Liver (tissue), 9 donors: ENCODE measurements around the gene CCR9. TPM values are rescaled to one million over a fixed set of nuclear protein-coding genes. Genes with fewer than 3 reads are reported as not detected.

Source experiments
- DNase-seq: peaks from one replicate; pipeline ENCODE4 v3.0.0-alpha.2; 2017; ENCODE audit warnings: low spot score
- H3K27ac ChIP-seq, 2 donors: one replicate each; pipeline ENCODE4 v1.7.0; 2013; ENCODE audit warnings: inconsistent platforms in 2 of 2, low read length in 2 of 2, control low read depth in 1 of 2, low read depth in 1 of 2, mild to moderate bottlenecking in 1 of 2
- H3K27me3 ChIP-seq, 4 donors: one replicate each; pipeline versions ENCODE4 v1.6.1 to v1.7.0; 2013; ENCODE audit warnings: low read length in 3 of 4, inconsistent platforms in 1 of 4, mild to moderate bottlenecking in 1 of 4, moderate library complexity in 1 of 4; ENCODE audit not compliant: control insufficient read depth in 4 of 4, insufficient read depth in 4 of 4
- H3K36me3 ChIP-seq, 4 donors: one replicate each; pipeline versions ENCODE4 v1.6.1 to v1.7.0; 2013; ENCODE audit warnings: low read length in 3 of 4, mild to moderate bottlenecking in 3 of 4, low read depth in 1 of 4, moderate library complexity in 1 of 4; ENCODE audit not compliant: control insufficient read depth in 4 of 4, insufficient read depth in 3 of 4
- H3K4me1 ChIP-seq, 4 donors: one replicate each; pipeline versions ENCODE4 v1.6.1 to v1.7.0; 2013; ENCODE audit warnings: low read length in 3 of 4, mild to moderate bottlenecking in 3 of 4, moderate library complexity in 1 of 4; ENCODE audit not compliant: control insufficient read depth in 4 of 4, insufficient read depth in 4 of 4
- H3K4me3 ChIP-seq, 3 donors: one replicate each; pipeline versions ENCODE4 v1.6.1 to v1.7.0; 2013; ENCODE audit warnings: low read length in 3 of 3, control low read depth in 1 of 3, low read depth in 1 of 3, mild to moderate bottlenecking in 1 of 3
- H3K9ac ChIP-seq, 2 donors: one replicate each; pipeline ENCODE4 v1.7.0; 2013; ENCODE audit warnings: low read length in 2 of 2, mild to moderate bottlenecking in 2 of 2, moderate library complexity in 2 of 2, control low read depth in 1 of 2, low read depth in 1 of 2
- H3K9me3 ChIP-seq, 4 donors: one replicate each; pipeline versions ENCODE4 v1.6.1 to v1.7.0; 2013; ENCODE audit warnings: low read length in 3 of 4; ENCODE audit not compliant: control insufficient read depth in 4 of 4
- ATF3 ChIP-seq: IDR thresholded peaks from 2 replicates; pipeline ENCODE4 v1.6.1; 2016; ENCODE audit warnings: antibody characterized with exemption
- CTCF ChIP-seq: fragments of 150-350 bp; IDR thresholded peaks from 2 replicates; pipeline ENCODE4 v1.5.1; 2017; ENCODE audit warnings: improper control_type of control experiment, low read depth, low read length; ENCODE audit not compliant: missing input control
- EGR1 ChIP-seq, 2 donors: IDR thresholded peaks; 2 replicates each; pipeline ENCODE4 v1.6.1; 2016 to 2018; ENCODE audit warnings: antibody characterized with exemption in 2 of 2, low read depth in 2 of 2
- FOXA1 ChIP-seq: IDR thresholded peaks from 2 replicates; pipeline ENCODE4 v1.6.1; 2016; ENCODE audit warnings: antibody characterized with exemption
- FOXA2 ChIP-seq: IDR thresholded peaks from 2 replicates; pipeline ENCODE4 v1.6.1; 2016; ENCODE audit warnings: antibody characterized with exemption
- GABPA ChIP-seq, 2 donors: IDR thresholded peaks in 1 of 2; conservative IDR thresholded peaks in 1 of 2; 2 replicates each; pipeline ENCODE4 v1.6.1; 2016; ENCODE audit warnings: antibody characterized with exemption in 2 of 2, mild to moderate bottlenecking in 1 of 2, moderate library complexity in 1 of 2
- HNF4A ChIP-seq, 2 donors: conservative IDR thresholded peaks; 2 replicates each; pipeline ENCODE4 v1.6.1; 2016; ENCODE audit warnings: antibody characterized with exemption in 2 of 2, mild to moderate bottlenecking in 2 of 2
- JUND ChIP-seq, 2 donors: IDR thresholded peaks; 2 replicates each; pipeline ENCODE4 v1.6.1; 2016; ENCODE audit warnings: antibody characterized with exemption in 2 of 2
- MAX ChIP-seq: IDR thresholded peaks from 2 replicates; pipeline ENCODE4 v1.6.1; 2016; ENCODE audit warnings: antibody characterized with exemption
- NR2F2 ChIP-seq: IDR thresholded peaks from 2 replicates; pipeline ENCODE4 v1.6.1; 2016; ENCODE audit warnings: antibody characterized with exemption
- REST ChIP-seq: IDR thresholded peaks from 2 replicates; pipeline ENCODE4 v1.6.1; 2016; ENCODE audit warnings: antibody characterized with exemption, mild to moderate bottlenecking
- RXRA ChIP-seq, 2 donors: IDR thresholded peaks; 2 replicates each; pipeline ENCODE4 v1.6.1; 2017 to 2018; ENCODE audit warnings: antibody characterized with exemption in 2 of 2, mild to moderate bottlenecking in 1 of 2
- TAF1 ChIP-seq: conservative IDR thresholded peaks from 2 replicates; pipeline ENCODE4 v1.6.1; 2016; ENCODE audit warnings: antibody characterized with exemption, mild to moderate bottlenecking
- YY1 ChIP-seq: IDR thresholded peaks from 2 replicates; pipeline ENCODE4 v1.6.1; 2016; ENCODE audit warnings: antibody characterized with exemption, mild to moderate bottlenecking
- ZBTB33 ChIP-seq: IDR thresholded peaks from 2 replicates; pipeline ENCODE4 v1.6.1; 2016; ENCODE audit warnings: antibody characterized with exemption
- WGBS: extraction: QIAGEN DNeasy Blood & Tissue Kit; methylation state at CpG from one replicate; pipeline ENCODE4 v1.1.7; 2013; 5-methylcytosine and 5-hydroxymethylcytosine counted together
- polyA plus RNA-seq, 2 donors: library from polyadenylated mRNA; stranded (reverse) in 1 of 2; unstranded in 1 of 2; fragments of 200-250 nt in 1 of 2; fragments of >200 nt in 1 of 2; fragmentation: Nextera tagmentation in 1 of 2; extraction: Ambion mirVana in 1 of 2; gene quantifications; one replicate each; pipeline versions ENCODE4 v1.2.1 to v1.2.3, GENCODE V29; 2013 to 2015
- total RNA-seq, 2 donors: library from RNA; depleted of rRNA; stranded (reverse); fragments of >200 nt; gene quantifications; one replicate each; pipeline ENCODE4 v1.2.3, GENCODE V29; 2014
- donor health status: healthy.
- donor health status: healthy.
- donor health status: healthy.
- donor health status: healthy.
- donor health status: healthy.

The CCR9 gene
- total and polyA plus RNA-seq, 4 donors, result 0.28 TPM; not detected in 3

GRCh38 chr3:45878124-45878523, 8.2 kb upstream of the CCR9 start:
- Histone ChIP-seq H3K4me3 (no peak overlapping the region), H3K27ac (no peak overlapping the region), H3K9me3 (no peaks in the 10 kb centered on the region), H3K9ac (no peak overlapping the region), H3K27me3 (no peaks in the 10 kb centered on the region), H3K4me1 (no peaks in the 10 kb centered on the region), H3K36me3 (no peaks in the 10 kb centered on the region)
- WGBS, result 95% methylated on average over 2 of the region's 2 CpGs
- DNase-seq, result no peak
- no peak for TF ChIP-seq EGR1 (IDR thresholded peaks at IDR 0.05; ENCODE audit: low read depth in 2 of 2)
- TF ChIP-seq HNF4A (conservative IDR thresholded peaks at IDR 0.05), result no peak
- no peak for TF ChIP-seq ATF3
- TF ChIP-seq CTCF, result no peak
- TF ChIP-seq GABPA (IDR thresholded peaks at IDR 0.05 in 1 of 2, conservative IDR thresholded peaks at IDR 0.05 in 1 of 2), result no peak
- TF ChIP-seq REST, result no peak
- no peak for TF ChIP-seq JUND (IDR thresholded peaks at IDR 0.05)
- TF ChIP-seq TAF1, result no peak
- TF ChIP-seq YY1, result no peak
- TF ChIP-seq RXRA (IDR thresholded peaks at IDR 0.05), result no peak
- no peak for TF ChIP-seq MAX
- TF ChIP-seq FOXA1, result no peak
- no peak for TF ChIP-seq NR2F2
- TF ChIP-seq ZBTB33, result no peak

GRCh38 chr3:45880725-45881077, 5.6 kb upstream of the CCR9 start:
- H3K4me1 ChIP-seq, result no peaks in the 10 kb centered on the region
- no peaks in the 10 kb centered on the region for H3K9me3 ChIP-seq
- no peaks in the 10 kb centered on the region for H3K27me3 ChIP-seq
- H3K4me3 ChIP-seq, result no peak overlapping the region
- no peak for DNase-seq
- 91% methylated on average over 3 of the region's 3 CpGs for WGBS
- H3K9ac ChIP-seq, result no peak overlapping the region
- no peaks in the 10 kb centered on the region for H3K36me3 ChIP-seq
- no peak overlapping the region for H3K27ac ChIP-seq
- no peak for TF ChIP-seq FOXA2
- TF ChIP-seq ATF3, result no peak
- TF ChIP-seq GABPA (IDR thresholded peaks at IDR 0.05 in 1 of 2, conservative IDR thresholded peaks at IDR 0.05 in 1 of 2), result no peak
- TF ChIP-seq CTCF, result no peak
- no peak for TF ChIP-seq HNF4A (conservative IDR thresholded peaks at IDR 0.05)
- TF ChIP-seq RXRA (IDR thresholded peaks at IDR 0.05), result no peak
